ENCODE results near the gene NEDD4.

The NEDD4 gene

GRCh38 chr15:55942332-55942731 is 51.1 kb downstream of the NEDD4 start:
- TF ChIP-seq, protein P1, sequence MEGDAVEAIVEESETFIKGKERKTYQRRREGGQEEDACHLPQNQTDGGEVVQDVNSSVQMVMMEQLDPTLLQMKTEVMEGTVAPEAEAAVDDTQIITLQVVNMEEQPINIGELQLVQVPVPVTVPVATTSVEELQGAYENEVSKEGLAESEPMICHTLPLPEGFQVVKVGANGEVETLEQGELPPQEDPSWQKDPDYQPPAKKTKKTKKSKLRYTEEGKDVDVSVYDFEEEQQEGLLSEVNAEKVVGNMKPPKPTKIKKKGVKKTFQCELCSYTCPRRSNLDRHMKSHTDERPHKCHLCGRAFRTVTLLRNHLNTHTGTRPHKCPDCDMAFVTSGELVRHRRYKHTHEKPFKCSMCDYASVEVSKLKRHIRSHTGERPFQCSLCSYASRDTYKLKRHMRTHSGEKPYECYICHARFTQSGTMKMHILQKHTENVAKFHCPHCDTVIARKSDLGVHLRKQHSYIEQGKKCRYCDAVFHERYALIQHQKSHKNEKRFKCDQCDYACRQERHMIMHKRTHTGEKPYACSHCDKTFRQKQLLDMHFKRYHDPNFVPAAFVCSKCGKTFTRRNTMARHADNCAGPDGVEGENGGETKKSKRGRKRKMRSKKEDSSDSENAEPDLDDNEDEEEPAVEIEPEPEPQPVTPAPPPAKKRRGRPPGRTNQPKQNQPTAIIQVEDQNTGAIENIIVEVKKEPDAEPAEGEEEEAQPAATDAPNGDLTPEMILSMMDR (conservative IDR thresholded peaks at IDR 0.05; ENCODE audit: low read depth) = no peak
- H3K27ac ChIP-seq = no peak overlapping the region
- POLR2A ChIA-PET (ENCODE audit: low non-redundant PET) = no interaction called here
- DNase-seq (ENCODE audit: low spot score) = no peak
- CTCF ChIA-PET = no interaction called here

DNA sequence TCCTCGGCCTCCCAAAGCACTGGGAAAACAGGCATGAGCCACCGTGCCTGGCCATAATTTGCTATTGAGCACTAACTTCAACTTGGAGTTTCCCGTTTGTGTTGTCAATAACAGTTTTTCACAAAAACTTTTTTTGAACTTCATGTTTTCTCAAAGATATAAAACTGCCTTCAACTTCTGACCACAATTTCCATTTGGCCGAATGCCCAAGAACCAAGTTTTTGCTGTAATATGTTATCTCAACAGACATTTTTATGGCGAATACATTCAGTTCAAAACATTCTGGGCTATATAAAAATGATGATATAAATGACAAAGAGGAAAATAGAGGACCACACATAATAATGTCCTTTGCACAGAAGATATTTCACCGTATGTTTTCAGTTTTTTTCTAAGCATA is 56.4 kb downstream of the NEDD4 start:
- no peak for DNase-seq (ENCODE audit: low spot score)
- TF ChIP-seq, protein P1 (conservative IDR thresholded peaks at IDR 0.05; ENCODE audit: low read depth) = no peak
- CTCF ChIA-PET = no interaction called here
- POLR2A ChIA-PET (ENCODE audit: low non-redundant PET) = no interaction called here
- H3K27ac ChIP-seq = no peak overlapping the region

GRCh38 chr15:55928955-55929354 is 64.5 kb downstream of the NEDD4 start:
- POLR2A ChIA-PET (ENCODE audit: low non-redundant PET) = interaction anchor here (0.6 kb wide), 1 partner anchor 70 kb away, joined by 4 read pairs; no protein-coding TSS in a partner anchor
- TF ChIP-seq, protein P1 (conservative IDR thresholded peaks at IDR 0.05; ENCODE audit: low read depth) = no peak
- CTCF ChIA-PET = no interaction called here
- no peak overlapping the region for H3K27ac ChIP-seq
- no peak for DNase-seq (ENCODE audit: low spot score)

GRCh38 chr15:55921744-55922143 is 71.7 kb downstream of the NEDD4 start:
- ChIA-PET CTCF (no interaction called here), POLR2A (ENCODE audit: low non-redundant PET) (no interaction called here)
- TF ChIP-seq, protein P1 (conservative IDR thresholded peaks at IDR 0.05; ENCODE audit: low read depth) = no peak
- no peak for DNase-seq (ENCODE audit: low spot score)
- H3K27ac ChIP-seq = no peak overlapping the region

- DNase-seq (ENCODE audit: low spot score) = peak; percentile 50
- no peak overlapping the region for H3K27ac ChIP-seq
These were observed 75.5 kb downstream of the NEDD4 start for GRCh38 chr15:55917881-55918296.

DNA sequence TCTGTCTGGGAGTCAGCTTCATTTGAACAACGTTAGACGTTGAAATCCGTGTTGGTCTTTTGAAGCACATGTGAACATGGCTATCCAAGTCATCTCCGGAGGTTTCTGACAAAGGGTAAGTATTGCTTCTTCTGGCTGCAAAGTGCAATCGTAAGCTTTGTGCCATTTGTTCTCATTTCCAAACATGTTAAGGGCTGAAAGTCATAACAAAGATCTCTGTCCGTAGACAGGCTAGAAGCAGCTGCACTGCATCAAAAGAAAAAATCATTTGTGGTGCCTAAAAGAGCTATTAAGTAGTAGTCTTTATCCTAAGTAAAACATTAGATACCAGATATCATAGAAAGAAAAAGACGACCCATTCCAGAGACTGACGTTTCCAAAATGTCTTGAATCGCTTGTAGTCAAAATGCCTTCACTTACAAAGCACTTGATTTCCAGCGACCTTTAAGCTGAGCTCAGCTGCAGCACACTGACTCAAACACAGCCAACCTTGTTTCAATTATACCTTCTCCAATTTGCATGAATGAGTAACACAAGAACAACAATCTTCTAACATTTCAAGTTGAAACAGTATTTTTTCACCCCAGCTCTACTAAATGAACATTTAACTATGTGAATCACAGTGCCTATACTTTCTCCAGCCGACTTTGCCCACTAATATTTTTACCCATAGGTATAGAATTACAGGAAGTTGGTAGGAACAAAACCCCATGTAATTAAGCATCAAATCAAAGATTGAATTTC is 76.6 kb downstream of the NEDD4 start:
- ChIA-PET POLR2A (ENCODE audit: low non-redundant PET) (no interaction called here), CTCF (interaction anchor here (0.5 to 1.4 kb wide), 4 partner anchors 11 to 309 kb away, joined by 3 to 4 read pairs (median 3); no protein-coding TSS in a partner anchor)
- TF ChIP-seq, protein P1 (conservative IDR thresholded peaks at IDR 0.05; ENCODE audit: low read depth) = no peak
- no peak overlapping the region for H3K27ac ChIP-seq
- peak; percentile 19 for DNase-seq (ENCODE audit: low spot score)

More at GRCh38 chr15:55917881-55918296, 75.5 kb downstream of the NEDD4 start:
- TF ChIP-seq, protein P1 (conservative IDR thresholded peaks at IDR 0.05; ENCODE audit: low read depth) = peak; percentile 69
- ChIA-PET POLR2A (ENCODE audit: low non-redundant PET) (no interaction called here), CTCF (interaction anchor here (0.5 to 1.4 kb wide), 6 partner anchors 10 to 1800 kb away, joined by 3 to 5 read pairs (median 3); no protein-coding TSS in a partner anchor)
